SK-N-SH treated with all-trans-retinoic acid at 6 μM for 48 hours (cell line): ENCODE results near the gene CHEK1.

Experiments used
- ARNTL ChIP-seq: fragments of 450-650 bp; formaldehyde crosslinking; IDR thresholded peaks from 2 replicates; pipeline ENCODE4 v1.5.0; 2020; ENCODE audit warnings: low read depth, mild to moderate bottlenecking, moderate library complexity, borderline replicate concordance
- TCF4 ChIP-seq: fragments of 250-450 bp; sonication (Bioruptor Pico); IDR thresholded peaks from 2 replicates; pipeline ENCODE4 v1.8.0; 2021; ENCODE audit warnings: mild to moderate bottlenecking, moderate library complexity, borderline replicate concordance
- ZFP3 ChIP-seq: fragments of 250-450 bp; sonication (Bioruptor Pico); IDR thresholded peaks from 2 replicates; pipeline ENCODE4 v1.5.0; 2020; ENCODE audit warnings: mild to moderate bottlenecking, moderate library complexity
- ZFP30 ChIP-seq: fragments of 450-650 bp; formaldehyde crosslinking; IDR thresholded peaks from 2 replicates; pipeline ENCODE4 v1.5.0; 2022; ENCODE audit warnings: mild to moderate bottlenecking, moderate library complexity
- ZNF70 ChIP-seq: fragments of 450-650 bp; formaldehyde crosslinking; IDR thresholded peaks from 2 replicates; pipeline ENCODE4 v1.5.0; 2020; ENCODE audit warnings: mild to moderate bottlenecking, moderate library complexity
- TF ChIP-seq, protein P1 (sequence below): fragments of 250-450 bp; sonication (Bioruptor Pico); IDR thresholded peaks from 2 replicates; pipeline ENCODE4 v1.8.0; 2020; ENCODE audit warnings: mild to moderate bottlenecking, moderate library complexity, borderline replicate concordance
- TF ChIP-seq, protein P2 (sequence below): fragments of 250-450 bp; sonication (Bioruptor Pico); IDR thresholded peaks from 2 replicates; pipeline ENCODE4 v1.5.1; 2020; ENCODE audit warnings: low read depth, mild to moderate bottlenecking, moderate library complexity

DNA sequence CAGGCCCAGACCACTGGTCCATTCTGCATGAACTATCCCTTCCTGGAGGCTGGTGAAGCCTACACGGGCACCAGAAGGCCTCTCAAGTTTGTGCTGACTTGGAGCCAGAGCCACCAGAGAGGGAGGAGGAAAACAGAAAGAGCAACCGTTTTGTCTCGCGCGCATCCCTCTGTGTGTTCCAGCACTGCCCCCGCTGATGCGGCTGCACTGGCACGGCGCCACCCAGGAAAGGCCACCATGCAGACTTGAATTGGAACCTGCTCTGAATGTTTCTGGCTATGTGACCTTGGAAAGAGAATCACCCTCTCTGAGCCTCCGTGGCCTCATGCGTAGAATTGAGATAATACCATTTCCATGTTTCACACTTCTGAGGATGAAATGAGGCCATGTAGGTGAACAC is 63.1 kb downstream of the CHEK1 start:
- TF ChIP-seq TCF4 (no peak), ZNF70 (no peak), ZFP30 (no peak), ARNTL (no peak), ZFP3 (CRISPR knock-in tag) (no peak)
- TF ChIP-seq, protein P1, sequence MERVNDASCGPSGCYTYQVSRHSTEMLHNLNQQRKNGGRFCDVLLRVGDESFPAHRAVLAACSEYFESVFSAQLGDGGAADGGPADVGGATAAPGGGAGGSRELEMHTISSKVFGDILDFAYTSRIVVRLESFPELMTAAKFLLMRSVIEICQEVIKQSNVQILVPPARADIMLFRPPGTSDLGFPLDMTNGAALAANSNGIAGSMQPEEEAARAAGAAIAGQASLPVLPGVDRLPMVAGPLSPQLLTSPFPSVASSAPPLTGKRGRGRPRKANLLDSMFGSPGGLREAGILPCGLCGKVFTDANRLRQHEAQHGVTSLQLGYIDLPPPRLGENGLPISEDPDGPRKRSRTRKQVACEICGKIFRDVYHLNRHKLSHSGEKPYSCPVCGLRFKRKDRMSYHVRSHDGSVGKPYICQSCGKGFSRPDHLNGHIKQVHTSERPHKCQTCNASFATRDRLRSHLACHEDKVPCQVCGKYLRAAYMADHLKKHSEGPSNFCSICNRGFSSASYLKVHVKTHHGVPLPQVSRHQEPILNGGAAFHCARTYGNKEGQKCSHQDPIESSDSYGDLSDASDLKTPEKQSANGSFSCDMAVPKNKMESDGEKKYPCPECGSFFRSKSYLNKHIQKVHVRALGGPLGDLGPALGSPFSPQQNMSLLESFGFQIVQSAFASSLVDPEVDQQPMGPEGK: no peak
- TF ChIP-seq, protein P2, sequence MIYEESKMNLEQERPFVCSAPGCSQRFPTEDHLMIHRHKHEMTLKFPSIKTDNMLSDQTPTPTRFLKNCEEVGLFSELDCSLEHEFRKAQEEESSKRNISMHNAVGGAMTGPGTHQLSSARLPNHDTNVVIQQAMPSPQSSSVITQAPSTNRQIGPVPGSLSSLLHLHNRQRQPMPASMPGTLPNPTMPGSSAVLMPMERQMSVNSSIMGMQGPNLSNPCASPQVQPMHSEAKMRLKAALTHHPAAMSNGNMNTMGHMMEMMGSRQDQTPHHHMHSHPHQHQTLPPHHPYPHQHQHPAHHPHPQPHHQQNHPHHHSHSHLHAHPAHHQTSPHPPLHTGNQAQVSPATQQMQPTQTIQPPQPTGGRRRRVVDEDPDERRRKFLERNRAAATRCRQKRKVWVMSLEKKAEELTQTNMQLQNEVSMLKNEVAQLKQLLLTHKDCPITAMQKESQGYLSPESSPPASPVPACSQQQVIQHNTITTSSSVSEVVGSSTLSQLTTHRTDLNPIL (CRISPR knock-in tag): no peak
